KBM-7 (cell line): ENCODE measurements around the gene IMPA2.
A peak's percentile ranks its signal among the peaks of the same experiment; 100 is the strongest.
"Not testable (repeated sequence)": the region's sequence is repeated elsewhere in the genome, so short reads cannot be mapped to it uniquely, and the experiment has no call there.

Source experiments
- DNase-seq: peaks from one replicate; pipeline ENCODE4 v3.0.0-alpha.2; 2015
- in situ Hi-C: fragments of 300-500 bp; cut with MboI; formaldehyde crosslinking; loops from 2 replicates; pipeline ENCODE4 v1.14.3; 2020; ENCODE audit warnings: low sequenced_read_pairs, low pct_unique_long_range_greater_than_20kb, mixed read lengths

Gene IMPA2

DNA sequence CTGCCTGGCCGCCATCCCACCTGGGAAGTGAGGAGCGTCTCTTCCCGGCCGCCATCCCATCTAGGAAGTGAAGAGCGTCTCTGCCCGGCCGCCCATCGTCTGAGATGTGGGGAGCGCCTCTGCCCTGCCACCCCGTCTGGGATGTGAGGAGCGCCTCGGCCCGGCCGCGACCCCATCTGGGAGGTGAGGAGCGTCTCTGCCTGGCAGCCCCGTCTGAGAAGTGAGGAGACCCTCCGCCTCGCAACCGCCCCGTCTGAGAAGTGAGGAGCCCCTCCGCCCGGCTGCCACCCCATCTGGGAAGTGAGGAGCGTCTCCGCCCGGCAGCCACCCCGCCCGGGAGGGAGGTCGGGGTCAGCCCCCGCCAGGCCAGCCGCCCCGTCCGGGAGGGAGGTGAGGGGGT is 21.7 kb upstream of the IMPA2 start:
- DNase-seq, in situ Hi-C loops: not testable (repeated sequence)

DNA sequence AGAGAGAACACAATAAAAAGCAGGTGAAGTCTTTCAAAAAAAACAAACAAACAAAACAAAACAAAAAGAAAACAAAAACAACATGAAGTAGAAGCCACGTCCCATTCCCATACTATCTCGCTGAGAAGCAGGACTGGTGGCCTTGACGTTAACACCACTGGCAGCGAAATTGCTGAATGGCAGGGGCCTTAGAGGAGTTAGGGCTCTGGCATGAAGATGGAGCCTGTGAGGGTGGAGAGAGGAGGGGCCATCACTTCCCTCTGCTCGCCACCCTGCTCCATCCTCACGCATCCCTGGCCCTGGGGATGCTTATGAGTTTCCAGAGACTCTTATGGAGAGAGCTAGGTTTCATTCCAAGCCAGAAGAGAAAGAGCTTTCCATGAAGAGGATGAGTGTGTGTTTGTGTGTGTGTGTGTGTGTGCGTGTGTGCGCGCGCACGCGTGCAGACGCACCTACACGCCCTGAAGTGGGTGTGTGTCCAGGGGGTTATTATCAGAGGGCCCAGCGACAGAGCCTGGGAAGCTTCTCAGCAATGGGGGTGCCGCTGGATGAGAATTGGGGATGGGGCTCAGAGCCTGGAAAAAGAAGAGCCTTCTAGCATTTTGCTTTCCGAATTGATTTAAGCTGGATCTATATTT is 20.4 kb upstream of the IMPA2 start:
- DNase-seq, result no peak
- in situ Hi-C loops, result no loop called here

DNA sequence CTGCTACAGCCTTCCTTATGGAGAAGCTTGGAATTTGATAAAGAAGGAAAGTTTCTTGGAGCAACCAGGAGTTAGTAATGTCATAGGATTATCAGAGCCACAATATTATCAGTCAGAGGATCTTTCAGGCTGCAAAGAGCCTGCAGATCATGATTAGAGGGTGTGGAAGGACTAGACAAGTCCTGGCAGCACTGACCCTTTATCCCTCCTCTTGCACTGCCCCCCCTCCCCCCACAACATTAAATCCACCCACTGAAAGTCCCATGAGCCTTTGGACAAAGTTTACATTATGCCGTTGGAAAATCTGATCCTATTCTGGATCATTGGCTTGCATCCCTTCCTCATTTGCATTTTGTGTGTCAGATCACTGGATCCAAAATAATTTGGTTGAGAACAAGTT is 18.7 kb upstream of the IMPA2 start:
- in situ Hi-C loops, result no loop called here
- no peak for DNase-seq

DNA sequence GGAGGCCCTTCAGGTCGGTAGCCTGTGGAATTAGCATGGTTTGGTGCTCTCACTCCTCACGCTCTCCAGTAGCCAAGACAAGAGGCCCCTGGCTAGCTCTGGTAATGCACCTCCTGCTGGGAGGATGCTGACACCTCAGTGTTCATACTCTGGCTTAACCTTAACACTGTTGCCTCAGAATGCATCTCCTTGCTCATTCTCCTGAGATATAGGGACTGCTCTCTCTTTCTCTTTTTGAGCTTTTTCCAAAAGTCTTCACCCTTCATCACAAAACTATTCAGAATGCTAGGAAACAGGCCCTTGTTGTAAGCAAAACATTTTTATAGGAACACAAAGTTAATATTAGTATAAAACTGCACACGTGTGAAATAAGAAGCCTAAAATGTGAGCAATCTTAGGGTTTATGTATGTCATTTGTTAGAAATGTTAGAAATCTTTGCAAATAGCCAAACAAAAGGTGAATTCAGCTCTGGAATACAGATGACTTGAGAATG is 17.3 kb upstream of the IMPA2 start:
- in situ Hi-C loops, result no loop called here
- DNase-seq, result no peak

DNA sequence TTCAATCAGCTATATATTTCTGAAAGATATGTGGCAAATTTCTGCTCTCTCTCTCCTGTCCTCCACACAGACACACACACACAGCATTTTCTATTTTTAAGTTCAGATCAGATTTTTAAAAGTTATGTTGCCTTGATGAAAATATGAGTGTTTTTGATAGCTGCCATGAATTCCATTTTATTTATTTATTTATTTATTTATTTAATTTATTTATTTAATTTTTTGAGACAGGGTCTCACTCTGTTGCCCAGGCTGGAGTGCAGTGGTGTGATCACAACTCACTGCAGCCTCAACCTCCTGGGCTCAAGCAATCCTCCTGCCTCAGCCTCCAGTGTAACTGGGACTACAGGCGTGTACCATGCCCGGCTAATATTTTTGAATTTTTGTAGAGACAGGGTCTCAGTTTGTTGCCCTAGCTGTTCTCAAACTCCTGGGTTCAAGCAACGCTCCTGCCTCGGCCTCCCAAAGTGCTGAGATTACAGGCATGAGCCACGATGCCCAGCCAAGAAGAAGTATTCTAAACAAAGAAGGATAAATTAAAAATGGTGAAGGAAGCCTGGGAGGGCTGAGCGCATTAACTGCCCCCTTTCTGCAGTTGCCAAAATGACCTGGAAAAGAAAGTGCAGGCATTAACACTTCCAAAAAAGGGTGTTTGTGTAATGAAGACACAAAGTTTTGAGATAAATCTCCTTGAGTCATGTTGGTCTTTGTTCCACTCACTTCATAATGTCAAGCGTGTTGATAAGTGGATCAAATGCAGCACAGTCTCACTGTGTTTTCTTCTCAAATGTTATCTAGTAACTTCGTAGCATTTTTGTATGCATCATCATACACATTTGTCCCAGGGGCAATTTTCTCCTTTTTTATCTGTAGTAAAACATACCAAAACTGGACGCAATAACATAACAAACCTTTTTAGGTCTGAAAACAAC is 11.1 kb upstream of the IMPA2 start:
- DNase-seq, result no peak
- in situ Hi-C loops, result no loop called here

DNA sequence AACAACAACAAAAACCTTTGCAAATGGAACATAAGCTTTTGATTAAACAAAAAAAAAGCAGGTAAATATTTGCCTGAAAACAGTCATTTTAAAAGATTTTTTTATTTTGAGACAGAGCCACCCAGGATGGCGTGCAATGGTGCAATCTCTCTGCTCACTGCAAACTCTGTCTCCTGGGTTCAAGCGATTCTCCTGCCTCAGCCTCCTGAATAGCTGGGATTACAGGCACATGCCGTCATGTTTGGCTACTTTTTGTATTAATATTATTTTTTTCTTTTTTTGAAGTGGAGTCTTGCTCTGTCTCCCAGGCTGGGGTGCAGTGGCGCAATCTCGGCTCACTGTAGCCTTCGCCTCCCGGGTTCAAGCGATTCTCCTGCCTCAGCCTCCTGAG is 10.5 kb upstream of the IMPA2 start:
- in situ Hi-C loops, DNase-seq: not testable (repeated sequence)

DNA sequence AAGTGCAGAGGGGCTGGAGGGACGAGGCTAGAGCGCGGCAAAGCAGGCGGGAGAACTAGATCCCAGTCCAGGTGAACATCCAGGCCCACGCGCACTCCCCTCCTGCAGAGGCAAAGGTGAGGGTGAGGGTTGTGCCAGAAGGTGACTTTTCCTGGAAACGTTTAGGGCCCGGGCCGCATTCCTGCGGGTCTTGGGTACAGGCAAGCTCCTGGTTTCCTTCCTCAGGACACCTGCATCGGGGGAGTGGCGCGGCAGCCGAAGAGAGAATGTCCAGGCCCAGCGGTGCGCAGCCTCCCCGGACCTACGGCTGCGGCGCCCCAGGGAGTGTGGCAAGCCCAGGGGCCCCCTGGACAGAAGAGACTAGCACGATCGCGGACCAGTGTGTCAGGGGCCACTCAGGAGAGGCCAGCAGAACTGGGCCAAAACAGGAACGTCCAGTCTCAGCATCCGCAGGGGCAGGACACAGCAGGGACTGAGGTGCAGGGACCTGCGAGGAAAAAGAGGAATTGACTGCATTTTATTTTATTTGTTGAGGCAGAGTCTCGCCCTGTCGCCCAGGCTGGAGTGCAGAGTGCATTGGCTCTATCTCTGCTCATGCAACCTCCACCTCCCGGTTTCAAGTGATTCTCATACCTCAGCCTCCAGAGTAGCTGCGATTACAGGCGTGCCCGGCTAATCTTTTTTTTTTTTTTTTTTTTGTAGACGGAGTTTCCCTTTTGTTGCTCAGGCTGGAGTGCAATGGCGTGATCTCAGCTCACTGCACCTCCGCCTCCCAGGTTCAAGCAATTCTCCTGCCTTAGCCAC is 8.7 kb upstream of the IMPA2 start:
- no peak for DNase-seq
- in situ Hi-C loops, result no loop called here

DNA sequence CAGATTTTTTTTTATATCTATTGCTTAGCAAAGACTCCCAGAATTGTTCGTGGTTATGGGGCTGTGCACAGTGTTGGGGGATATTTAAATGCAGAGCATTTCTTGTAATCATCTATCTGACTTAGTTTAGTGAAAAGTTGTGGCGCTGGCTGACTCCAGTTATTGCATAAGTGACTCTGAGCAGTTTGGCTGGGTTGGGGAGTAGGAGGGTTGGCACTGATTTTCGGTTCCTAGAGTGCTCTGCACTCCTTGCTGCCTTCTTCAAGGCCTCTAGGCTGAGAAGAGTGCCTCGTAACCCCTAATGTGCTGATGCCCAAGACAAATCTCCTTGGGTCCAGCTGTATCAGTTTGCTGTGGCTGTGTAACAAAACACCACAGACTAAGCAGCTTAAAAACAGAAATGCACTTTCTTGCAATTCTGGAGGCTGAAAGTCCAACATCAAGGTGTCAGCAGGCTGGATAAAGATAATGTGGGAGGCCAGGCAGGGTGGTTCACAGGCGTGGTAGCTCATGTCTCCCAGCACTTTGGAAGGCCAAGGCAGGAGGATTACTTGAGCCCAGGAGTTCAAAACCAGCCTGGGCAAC is 6.5 kb upstream of the IMPA2 start:
- in situ Hi-C loops, result no loop called here
- no peak for DNase-seq

DNA sequence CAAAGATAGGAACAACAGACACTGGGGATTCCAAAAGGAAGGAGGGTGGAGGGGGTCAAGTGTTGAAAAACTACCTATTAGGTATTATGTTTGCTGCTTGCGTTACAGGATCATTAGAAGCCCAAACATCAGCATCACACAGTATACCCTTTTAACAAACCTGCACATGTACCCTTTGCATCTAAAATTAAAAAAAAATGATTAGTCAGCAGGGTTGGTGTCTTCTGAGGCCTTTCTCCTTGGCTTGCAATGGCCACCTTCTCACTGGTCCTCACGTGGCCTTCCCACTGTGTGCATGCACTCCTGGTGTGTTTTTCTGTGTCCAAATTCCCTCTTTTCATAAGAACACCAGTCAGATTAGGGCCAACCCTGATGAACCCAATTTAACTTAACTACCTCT is 5.6 kb upstream of the IMPA2 start:
- DNase-seq, result no peak
- in situ Hi-C loops, result no loop called here

DNA sequence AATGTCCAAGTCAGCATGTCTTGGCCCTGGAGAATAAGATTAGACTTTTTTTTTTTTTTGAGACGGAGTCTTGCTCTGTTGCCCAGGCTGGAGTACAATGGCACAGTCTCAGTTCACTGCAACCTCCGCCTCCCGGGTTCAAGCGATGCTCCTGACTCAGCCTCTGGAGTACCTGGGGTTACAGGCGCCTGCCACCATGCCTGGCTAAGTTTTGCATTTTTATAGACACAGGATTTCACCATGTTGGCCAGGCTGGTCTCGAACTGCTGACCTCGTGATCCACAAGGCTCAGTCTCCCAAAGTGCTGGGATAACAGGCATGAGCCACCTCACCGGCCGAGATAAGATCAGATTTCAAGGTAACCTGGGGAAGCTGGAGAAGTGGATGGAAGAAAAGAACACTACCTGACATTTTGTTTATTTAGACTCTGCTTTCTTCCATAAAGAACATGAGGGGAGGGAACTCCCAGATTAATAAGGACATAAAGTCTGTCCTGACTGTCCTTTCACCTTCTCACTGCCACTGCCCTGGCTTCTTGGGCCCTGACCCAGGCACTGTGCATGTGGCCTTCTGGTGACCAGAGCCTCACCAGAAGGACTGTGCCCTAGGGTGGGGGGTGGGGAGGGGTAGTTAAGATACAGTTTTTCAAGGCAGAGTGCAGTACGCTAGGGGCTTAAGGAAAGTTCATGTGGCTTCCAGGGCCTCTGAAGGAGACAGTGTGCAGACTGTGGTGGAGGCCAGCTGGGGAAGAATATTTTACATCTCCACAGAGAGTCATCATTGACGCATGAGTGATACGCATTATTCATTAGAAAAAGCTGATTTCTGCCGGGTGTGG is 4.8 kb upstream of the IMPA2 start:
- in situ Hi-C loops, result no loop called here
- no peak for DNase-seq

DNA sequence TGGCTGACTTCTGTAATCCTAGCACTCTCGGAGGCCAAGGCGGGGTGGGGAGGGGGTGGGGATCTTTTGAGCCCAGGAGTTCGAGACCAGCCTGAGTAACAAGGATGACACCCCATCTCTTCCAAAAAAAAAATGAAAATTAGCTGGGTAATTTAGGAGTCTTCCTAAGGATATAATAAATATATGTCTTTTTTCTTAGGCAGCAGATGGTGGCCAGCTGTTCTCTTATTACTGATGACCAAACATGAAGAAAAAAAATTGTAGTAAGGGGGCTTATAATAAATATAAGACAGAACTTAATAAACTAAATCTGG is 4.2 kb upstream of the IMPA2 start:
- in situ Hi-C loops, result no loop called here
- DNase-seq, result no peak

DNA sequence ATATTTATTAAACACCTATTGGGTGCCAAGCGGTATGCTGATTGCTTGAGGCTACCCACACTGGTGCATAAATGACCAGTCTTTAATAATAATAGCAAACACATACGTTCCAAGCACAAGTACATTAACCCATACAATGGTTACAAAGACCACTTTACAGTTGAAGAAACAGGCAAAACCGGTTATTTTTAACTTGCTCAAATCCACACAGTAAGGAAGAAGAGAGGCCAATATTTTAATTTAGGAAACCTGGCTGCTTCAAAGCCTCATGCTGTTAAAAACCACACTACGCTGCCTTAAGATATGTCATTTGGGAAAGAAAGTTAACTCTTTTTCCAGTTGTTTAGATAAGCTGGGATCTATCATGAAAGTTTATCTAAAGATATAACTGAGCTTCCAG is 2.4 kb upstream of the IMPA2 start:
- in situ Hi-C loops, result no loop called here
- DNase-seq, result no peak

DNA sequence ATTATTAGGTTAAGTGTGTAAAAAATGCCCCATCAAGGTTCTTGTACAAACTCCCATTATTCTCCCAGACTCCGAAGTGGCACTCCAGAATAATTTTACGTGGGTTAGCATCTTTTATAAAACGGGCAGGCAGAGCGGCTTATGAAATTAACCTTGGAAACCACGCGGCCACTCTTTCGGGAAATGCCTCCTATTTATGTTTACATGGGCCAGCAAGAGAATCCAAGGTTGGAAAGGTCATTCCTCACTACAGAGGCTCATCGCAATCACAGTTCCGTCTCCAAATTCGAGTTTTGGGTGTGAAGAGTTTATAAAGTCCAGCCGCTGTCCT is 1.2 kb upstream of the IMPA2 start:
- in situ Hi-C loops, result no loop called here
- DNase-seq, result no peak

DNA sequence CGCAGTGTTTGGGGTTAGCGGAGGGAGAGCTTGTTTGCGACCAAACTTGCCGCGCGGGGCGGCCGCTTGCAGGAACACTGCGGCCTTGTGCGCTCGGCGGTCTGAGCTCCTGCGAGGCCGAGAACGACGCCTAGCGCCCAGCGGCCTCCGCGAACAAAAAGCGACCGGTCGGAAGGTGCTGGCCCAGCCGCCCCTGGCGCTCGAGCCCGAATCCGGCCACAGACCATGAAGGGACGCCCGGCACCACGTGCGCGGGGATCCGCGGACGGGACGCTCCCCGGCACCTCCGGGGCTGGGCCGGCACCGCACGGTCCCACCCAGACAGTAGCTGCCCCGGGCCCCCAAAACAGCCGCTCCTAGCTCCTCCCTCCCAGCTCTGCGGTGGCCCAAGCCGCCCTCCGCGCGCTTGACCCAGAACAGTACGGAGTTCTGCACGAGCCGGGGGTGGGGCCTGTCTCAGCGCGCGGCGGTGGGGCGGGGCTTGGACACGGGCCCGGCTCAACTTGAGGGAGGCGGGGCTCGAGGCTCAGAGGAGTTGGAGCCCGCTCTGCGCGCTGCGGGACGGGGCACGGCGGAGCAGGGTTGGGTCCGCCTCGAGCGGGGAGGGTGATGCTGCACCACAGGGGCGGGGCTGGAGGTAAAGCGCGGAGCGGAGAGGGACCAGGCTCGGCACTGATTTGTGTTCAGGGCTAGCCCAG is 664 bp upstream of the IMPA2 start:
- in situ Hi-C loops, result no loop called here
- DNase-seq, result peak; percentile 97

DNA sequence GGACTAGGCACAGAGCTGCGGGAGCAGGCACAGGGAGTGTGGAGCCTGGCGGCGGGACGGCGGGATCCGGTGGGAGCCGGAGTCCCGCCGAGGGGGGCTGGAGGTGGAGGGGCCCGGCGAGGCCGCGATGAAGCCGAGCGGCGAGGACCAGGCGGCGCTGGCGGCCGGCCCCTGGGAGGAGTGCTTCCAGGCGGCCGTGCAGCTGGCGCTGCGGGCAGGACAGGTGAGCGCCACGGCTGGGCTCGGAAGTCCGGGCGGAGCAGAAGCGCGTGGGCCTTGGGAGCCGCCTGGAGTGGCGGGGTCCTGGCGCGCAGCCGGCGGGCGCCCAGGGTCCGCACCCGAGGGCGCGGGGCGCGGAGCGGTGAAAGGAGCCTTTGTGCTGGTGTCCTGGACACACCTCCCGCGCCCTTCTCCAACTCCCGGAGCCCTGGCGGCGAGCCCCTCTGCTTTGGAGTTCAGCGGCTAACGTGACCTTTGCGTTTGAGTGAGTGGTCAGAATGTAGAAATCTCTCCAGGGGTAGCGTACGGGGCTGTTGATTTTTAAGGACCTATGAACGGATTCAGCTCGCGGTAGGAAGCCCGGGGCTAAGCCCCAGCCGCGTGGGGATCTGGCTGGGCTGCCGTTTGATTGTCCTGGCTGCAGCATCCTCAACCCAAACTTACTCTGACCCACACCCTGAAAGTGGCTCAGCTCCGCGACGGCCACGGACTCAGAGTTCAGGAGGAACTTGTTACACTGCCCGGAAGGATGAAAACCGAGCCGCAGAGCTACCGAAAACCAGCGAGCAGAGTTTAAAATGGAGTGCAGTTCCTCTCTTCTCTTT is 448 bp downstream of the IMPA2 start:
- in situ Hi-C loops, result no loop called here
- peak; percentile 64 for DNase-seq

DNA sequence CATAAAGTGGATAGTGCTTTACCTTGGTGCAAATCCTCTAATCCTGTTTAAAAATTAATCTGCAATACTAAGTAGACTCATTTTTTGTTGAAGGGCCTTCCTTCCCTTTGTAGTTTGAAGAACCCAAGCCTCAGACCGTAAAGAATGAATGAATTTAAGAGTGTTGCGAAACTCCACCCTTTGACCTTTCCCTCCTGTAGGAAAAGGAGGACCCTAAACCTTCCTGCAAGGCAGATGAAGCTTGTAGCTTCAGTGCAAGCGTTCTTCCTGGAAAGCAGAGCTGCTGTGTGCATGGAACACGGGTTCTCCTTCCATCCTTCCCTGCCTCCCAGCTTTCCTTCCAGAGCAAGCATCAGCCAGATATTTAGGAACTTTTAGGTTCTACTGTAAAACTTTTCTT is 1.7 kb downstream of the IMPA2 start:
- in situ Hi-C loops, result no loop called here
- DNase-seq, result no peak

DNA sequence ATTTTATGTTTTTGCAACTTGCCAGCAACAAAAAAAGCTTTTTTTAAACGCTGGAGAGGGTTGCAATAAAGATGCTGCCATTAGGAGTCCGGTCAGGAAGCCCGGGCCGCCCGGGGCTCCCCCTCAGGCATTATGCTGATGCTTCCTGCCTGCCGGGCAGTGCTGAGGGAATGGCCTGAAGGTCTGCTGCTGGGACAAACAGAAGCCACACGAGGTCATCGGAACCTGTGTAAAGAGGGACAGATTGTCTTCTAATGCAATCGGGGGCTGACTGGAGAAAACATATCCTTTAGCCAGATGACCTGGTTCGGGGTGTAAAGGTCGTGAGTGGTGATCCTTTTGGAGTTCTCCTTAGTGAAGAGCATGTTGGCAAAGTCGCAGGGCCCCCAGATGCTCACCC is 2.3 kb downstream of the IMPA2 start:
- DNase-seq, result no peak
- in situ Hi-C loops, result no loop called here

DNA sequence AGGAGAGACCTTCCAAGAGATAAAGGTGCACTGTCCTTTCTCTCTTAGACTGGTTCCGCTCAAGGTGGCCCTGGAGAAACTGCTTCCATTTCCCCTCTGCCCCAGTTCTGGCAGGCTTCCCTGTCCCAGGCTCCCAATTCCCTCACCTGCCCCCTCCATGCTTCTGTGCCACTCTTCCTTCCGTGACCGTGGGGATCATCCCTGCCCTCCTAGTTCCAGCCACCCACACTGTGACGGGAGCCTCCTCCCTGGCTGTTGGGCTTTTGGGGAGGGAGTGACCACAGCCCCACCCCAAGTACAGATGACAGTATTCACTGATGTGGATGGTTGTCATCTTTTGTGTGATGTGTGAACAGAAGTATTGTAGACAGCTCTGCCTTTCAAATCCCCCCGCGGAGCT is 2.8 kb downstream of the IMPA2 start:
- no peak for DNase-seq
- in situ Hi-C loops, result no loop called here
